IgD-negative memory B cell (primary cell): Measurements from ENCODE around the gene LIN7C. TPM values are rescaled to one million over a fixed set of nuclear protein-coding genes. Genes with fewer than 3 reads are reported as not detected.

Experiments
- H3K27ac Mint-ChIP-seq, 3 donors: one replicate each; pipeline ENCODE4 v1.8.0; 2020 to 2022; ENCODE audit warnings: mild to moderate bottlenecking in 3 of 3, mixed read lengths in 3 of 3, moderate library complexity in 1 of 3
- H3K27me3 Mint-ChIP-seq: one replicate; pipeline ENCODE4 v1.8.0; 2021; ENCODE audit warnings: mixed read lengths
- H3K36me3 Mint-ChIP-seq: one replicate; pipeline ENCODE4 v1.8.0; 2020; ENCODE audit warnings: mild to moderate bottlenecking, mixed read lengths
- H3K4me1 Mint-ChIP-seq, 3 donors: one replicate each; pipeline ENCODE4 v1.8.0; 2020 to 2022; ENCODE audit warnings: mixed read lengths in 3 of 3, mild to moderate bottlenecking in 1 of 3
- H3K4me3 Mint-ChIP-seq, 4 donors: one replicate each; pipeline ENCODE4 v1.8.0; 2020 to 2022; ENCODE audit warnings: mild to moderate bottlenecking in 4 of 4, mixed read lengths in 4 of 4, moderate library complexity in 3 of 4
- H3K9me3 Mint-ChIP-seq, 3 donors: one replicate each; pipeline ENCODE4 v1.8.0; 2020 to 2021; ENCODE audit warnings: mixed read lengths in 3 of 3, mild to moderate bottlenecking in 1 of 3
- polyA plus RNA-seq: library from polyadenylated mRNA; unstranded; fragments of 300-500 nt; fragmentation: Illumina TruSeq; gene quantifications from one replicate; pipeline ENCODE4 v1.2.3, GENCODE V29; 2021

LIN7C gene
- polyA plus RNA-seq, 1 donor from 2014 or later, result 10.7 TPM

DNA sequence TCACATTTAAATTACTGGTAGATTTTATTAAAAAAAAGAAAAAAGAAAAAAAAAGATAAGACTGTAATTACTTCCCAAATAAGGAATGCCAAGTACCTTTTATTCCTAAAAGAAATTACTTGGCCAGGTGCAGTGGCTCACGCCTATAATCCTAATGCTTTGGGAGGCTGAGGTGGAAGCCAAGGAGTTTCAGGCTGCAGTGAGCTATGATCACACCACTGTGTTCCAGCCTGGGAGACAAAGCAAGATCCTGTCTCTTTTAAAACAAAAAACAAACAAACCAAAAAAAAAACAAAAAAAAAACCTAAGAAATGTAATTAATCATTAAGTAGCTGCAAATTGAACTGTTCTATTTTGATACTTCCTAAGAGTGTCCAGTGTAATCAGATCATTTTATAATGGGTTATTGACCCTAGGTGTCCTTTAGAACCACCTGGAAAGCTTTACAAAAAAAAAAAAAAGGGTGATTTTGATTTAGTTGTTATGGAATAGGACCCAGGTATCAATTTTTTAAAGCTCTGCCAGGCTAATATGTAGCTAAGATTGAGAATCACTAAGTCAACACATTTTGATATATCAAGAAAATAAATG, 10.8 kb downstream of the LIN7C start:
- H3K27ac Mint-ChIP-seq, result no peak overlapping the region
- H3K9me3 Mint-ChIP-seq, result no peaks in the 10 kb centered on the region
- H3K4me3 Mint-ChIP-seq, result no peak overlapping the region
- no peaks in the 10 kb centered on the region for H3K36me3 Mint-ChIP-seq
- no peaks in the 10 kb centered on the region for H3K27me3 Mint-ChIP-seq
- H3K4me1 Mint-ChIP-seq, result peaks cover 0 to 13% (median 4%) of the 10 kb centered on the region in 3 donors

- H3K36me3 Mint-ChIP-seq, result peaks cover 4% of the 10 kb centered on the region
These were observed 17.5 kb downstream of the LIN7C start for GRCh38 chr11:27489092-27489491.

DNA sequence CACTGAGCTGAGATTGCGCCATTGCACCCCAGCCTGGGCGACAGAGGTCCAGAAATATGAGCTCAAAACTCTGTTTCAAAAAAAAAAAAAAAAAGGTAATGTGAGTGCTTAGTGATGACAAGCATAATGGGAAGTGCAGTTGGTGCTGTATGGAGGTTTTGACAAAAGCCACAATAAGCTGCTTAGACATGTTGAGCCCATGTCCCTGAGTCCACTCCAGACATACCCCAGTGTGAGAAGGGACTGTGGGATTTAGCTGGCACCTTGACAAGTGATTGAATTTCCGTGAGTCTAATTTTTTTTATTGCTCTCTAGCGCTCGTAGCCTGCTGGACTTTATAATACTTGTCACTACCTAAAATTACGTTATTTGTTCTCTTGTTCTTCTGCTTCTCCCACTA, 18.9 kb downstream of the LIN7C start:
- Mint-ChIP-seq H3K27ac (no peak overlapping the region), H3K27me3 (no peaks in the 10 kb centered on the region), H3K9me3 (no peaks in the 10 kb centered on the region), H3K4me3 (no peak overlapping the region), H3K4me1 (peaks cover 0 to 2% (median 0%) of the 10 kb centered on the region in 3 donors), H3K36me3 (peaks cover 6% of the 10 kb centered on the region)

More at GRCh38 chr11:27489092-27489491, 17.5 kb downstream of the LIN7C start:
- H3K27ac Mint-ChIP-seq, result no peak overlapping the region
- H3K4me1 Mint-ChIP-seq, result peaks cover 0 to 2% (median 0%) of the 10 kb centered on the region in 3 donors
- H3K4me3 Mint-ChIP-seq, result no peak overlapping the region
- no peaks in the 10 kb centered on the region for H3K27me3 Mint-ChIP-seq
- no peaks in the 10 kb centered on the region for H3K9me3 Mint-ChIP-seq

DNA sequence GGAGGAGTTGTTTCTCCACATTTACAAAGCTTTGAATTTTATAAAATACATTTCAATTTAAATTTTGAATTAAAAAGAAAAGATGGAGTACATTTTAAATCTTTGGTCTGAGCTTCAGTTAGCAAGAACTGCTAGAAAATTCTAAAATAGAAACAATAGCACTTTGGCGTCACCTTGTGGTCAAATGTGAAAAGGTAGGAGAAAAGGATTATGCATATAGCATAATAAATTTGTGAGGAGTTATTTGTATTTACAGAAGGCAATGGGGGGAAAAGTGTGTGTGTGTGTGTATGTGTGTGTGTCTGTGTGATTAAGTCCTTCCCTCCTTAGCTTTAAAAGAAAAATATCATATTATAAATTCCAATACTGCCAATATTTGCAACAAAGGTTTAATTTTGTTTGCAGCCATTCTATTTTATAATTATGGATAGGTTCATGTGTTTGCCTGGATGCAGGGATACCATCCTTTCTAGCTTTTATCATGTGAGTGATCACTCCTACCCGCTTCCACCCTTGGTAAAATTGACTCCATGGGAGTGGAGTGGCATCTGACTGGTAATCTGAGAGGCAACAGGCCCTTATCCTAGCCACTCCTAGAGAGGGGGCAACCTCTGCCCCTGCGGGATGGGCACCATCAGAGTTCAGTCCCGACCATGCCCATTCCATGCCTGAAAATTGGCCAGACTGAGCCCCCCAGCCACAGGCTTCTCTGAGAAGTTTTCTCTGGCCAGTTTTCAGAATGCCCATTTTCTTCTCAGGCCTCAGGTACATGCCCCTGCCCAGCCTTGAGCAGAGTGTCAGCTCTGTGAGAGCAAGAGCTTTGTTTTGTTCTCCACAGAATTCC, 20.4 kb downstream of the LIN7C start:
- Mint-ChIP-seq H3K27me3 (no peaks in the 10 kb centered on the region), H3K27ac (peak overlapping the region in 1 of 3 donors; percentile 21), H3K4me1 (peaks cover 0 to 2% (median 0%) of the 10 kb centered on the region in 3 donors), H3K4me3 (no peak overlapping the region), H3K9me3 (no peaks in the 10 kb centered on the region), H3K36me3 (peaks cover 6% of the 10 kb centered on the region)

DNA sequence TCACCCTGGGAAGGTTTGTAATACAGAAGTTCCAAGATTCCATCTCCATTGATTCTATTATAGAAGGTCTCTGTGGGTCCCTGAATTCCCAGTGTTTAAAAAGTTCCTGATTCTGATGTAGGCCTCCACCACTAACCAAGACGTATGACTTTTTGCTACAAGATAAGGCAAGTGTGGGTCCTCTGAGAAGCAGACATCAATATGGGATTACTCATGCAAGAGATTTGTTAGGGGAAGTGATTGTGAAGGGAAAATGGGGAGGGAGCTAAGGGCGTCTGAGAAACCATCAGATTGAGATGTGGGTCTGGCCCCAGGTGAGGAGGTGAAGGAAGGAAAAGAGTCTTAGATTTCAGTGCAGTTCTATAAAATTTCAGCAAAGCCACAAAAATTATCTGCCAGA, 23.8 kb downstream of the LIN7C start:
- Mint-ChIP-seq H3K27ac (no peak overlapping the region), H3K27me3 (no peaks in the 10 kb centered on the region), H3K4me1 (peaks cover 0 to 2% (median 0%) of the 10 kb centered on the region in 3 donors)

DNA sequence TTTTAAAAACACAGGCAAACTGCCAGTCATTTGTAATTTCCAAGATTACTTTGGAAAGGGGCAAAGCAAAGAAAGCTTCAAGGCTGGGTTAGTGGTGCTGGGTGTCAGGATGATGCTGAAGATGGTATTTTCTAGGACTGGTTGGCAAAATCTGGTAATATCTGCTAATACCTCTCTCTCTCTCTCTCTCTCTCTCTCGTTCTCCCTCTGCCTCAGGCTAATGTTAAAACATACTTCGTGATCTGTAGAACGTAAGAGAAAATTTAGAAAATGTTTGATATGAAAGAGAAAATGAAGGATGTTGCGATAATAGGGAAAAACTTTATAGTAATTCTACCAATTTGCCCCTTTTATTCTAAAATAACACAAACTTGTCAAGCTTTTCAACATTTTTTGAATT, 24.6 kb downstream of the LIN7C start:
- H3K27ac Mint-ChIP-seq, result no peak overlapping the region
- H3K4me3 Mint-ChIP-seq, result no peak overlapping the region
- peaks cover 0 to 2% (median 0%) of the 10 kb centered on the region in 3 donors for H3K4me1 Mint-ChIP-seq
- no peaks in the 10 kb centered on the region for H3K27me3 Mint-ChIP-seq
- peaks cover 3% of the 10 kb centered on the region for H3K36me3 Mint-ChIP-seq
- no peaks in the 10 kb centered on the region for H3K9me3 Mint-ChIP-seq

More for the DNA sequence above, 23.8 kb downstream of the LIN7C start:
- Mint-ChIP-seq H3K36me3 (peaks cover 2% of the 10 kb centered on the region), H3K9me3 (no peaks in the 10 kb centered on the region), H3K4me3 (no peak overlapping the region)

DNA sequence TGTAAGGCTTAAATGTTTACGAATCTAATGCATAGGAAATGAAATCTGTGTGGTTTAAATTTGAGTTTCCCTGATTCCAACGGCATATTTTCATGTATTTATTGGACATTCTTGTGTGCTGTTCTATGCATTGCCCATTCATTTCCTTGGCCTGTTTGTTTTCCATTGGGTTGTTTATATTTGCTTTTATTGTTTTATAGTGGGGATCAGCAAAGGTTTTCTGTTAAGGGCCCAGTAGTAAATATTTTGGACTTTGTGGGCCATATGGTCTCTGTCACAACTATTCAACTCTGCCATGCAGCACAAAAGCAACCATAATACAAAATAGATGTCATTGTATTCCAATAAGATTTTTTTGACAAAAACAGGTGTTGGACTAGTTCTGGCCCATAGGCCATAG, 28.7 kb downstream of the LIN7C start:
- H3K4me3 Mint-ChIP-seq, result no peak overlapping the region
- no peaks in the 10 kb centered on the region for H3K9me3 Mint-ChIP-seq
- peaks cover 2% of the 10 kb centered on the region for H3K36me3 Mint-ChIP-seq
- H3K27me3 Mint-ChIP-seq, result no peaks in the 10 kb centered on the region
- no peak overlapping the region for H3K27ac Mint-ChIP-seq
- H3K4me1 Mint-ChIP-seq, result peaks cover 2 to 7% (median 5%) of the 10 kb centered on the region in 3 donors

DNA sequence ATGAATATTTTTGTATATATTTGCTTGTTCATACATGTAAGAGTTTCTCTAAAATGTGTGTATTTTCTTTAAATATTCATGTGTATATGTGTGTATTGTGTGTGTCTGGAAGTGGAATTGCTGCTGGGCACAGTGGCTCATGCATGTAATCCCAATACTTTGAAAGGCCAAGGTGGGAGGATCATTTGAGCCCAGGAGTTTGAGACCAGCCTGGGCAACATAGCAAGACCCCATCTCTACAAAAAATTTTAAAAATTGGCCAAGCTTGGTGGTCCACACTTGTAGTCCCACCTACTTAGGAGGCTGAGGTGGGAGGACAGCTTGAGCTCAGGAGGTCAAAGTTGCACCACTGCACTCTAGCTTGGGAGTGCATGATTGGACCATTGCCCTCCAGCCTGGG, 29.3 kb downstream of the LIN7C start:
- H3K27me3 Mint-ChIP-seq, result no peaks in the 10 kb centered on the region
- peaks cover 4% of the 10 kb centered on the region for H3K36me3 Mint-ChIP-seq
- peaks cover 2 to 11% (median 10%) of the 10 kb centered on the region in 3 donors for H3K4me1 Mint-ChIP-seq
- no peak overlapping the region for H3K4me3 Mint-ChIP-seq
- H3K27ac Mint-ChIP-seq, result no peak overlapping the region
- no peaks in the 10 kb centered on the region for H3K9me3 Mint-ChIP-seq

GRCh38 chr11:27475622-27476021, 30.9 kb downstream of the LIN7C start:
- H3K27me3 Mint-ChIP-seq, result no peaks in the 10 kb centered on the region
- H3K36me3 Mint-ChIP-seq, result peaks cover 4% of the 10 kb centered on the region
- no peaks in the 10 kb centered on the region for H3K9me3 Mint-ChIP-seq
- H3K27ac Mint-ChIP-seq, result peak overlapping the region in 1 of 3 donors; percentile 6
- peaks cover 12 to 16% (median 13%) of the 10 kb centered on the region in 3 donors for H3K4me1 Mint-ChIP-seq
- H3K4me3 Mint-ChIP-seq, result no peak overlapping the region

GRCh38 chr11:27473017-27473406, 33.6 kb downstream of the LIN7C start:
- peak overlapping the region; percentile 92 to 99 (median 96) for H3K4me3 Mint-ChIP-seq
- peaks cover 4% of the 10 kb centered on the region for H3K36me3 Mint-ChIP-seq
- no peaks in the 10 kb centered on the region for H3K9me3 Mint-ChIP-seq
- peaks cover 16 to 27% (median 25%) of the 10 kb centered on the region in 3 donors for H3K4me1 Mint-ChIP-seq
- H3K27me3 Mint-ChIP-seq, result peaks cover 5% of the 10 kb centered on the region
- peak overlapping the region in 1 of 3 donors; percentile 29 for H3K27ac Mint-ChIP-seq

GRCh38 chr11:27472398-27473016, 34.1 kb downstream of the LIN7C start, which contains the start of gene LGR4:
Gene LGR4 (minus strand): TSS chr11:27472790. CDS start chr11:27472302, 488 bp downstream.
- peaks cover 5% of the 10 kb centered on the region for H3K27me3 Mint-ChIP-seq
- peaks cover 16 to 27% (median 25%) of the 10 kb centered on the region in 3 donors for H3K4me1 Mint-ChIP-seq
- H3K9me3 Mint-ChIP-seq, result no peaks in the 10 kb centered on the region
- H3K27ac Mint-ChIP-seq, result peak within 1 kb of the TSS; percentile 29 to 69 (median 55)
- peak within 1 kb of the TSS; percentile 92 to 99 (median 96) for H3K4me3 Mint-ChIP-seq
- peaks cover 4% of the 10 kb centered on the region for H3K36me3 Mint-ChIP-seq

- Mint-ChIP-seq H3K36me3 (peaks cover 1% of the 10 kb centered on the region), H3K27ac (no peak overlapping the region), H3K27me3 (peaks cover 5% of the 10 kb centered on the region), H3K9me3 (no peaks in the 10 kb centered on the region), H3K4me1 (peaks cover 16 to 27% (median 25%) of the 10 kb centered on the region in 3 donors), H3K4me3 (peak overlapping the region; percentile 41 to 94 (median 90))
These were observed 34.8 kb downstream of the LIN7C start for GRCh38 chr11:27471589-27472397.

DNA sequence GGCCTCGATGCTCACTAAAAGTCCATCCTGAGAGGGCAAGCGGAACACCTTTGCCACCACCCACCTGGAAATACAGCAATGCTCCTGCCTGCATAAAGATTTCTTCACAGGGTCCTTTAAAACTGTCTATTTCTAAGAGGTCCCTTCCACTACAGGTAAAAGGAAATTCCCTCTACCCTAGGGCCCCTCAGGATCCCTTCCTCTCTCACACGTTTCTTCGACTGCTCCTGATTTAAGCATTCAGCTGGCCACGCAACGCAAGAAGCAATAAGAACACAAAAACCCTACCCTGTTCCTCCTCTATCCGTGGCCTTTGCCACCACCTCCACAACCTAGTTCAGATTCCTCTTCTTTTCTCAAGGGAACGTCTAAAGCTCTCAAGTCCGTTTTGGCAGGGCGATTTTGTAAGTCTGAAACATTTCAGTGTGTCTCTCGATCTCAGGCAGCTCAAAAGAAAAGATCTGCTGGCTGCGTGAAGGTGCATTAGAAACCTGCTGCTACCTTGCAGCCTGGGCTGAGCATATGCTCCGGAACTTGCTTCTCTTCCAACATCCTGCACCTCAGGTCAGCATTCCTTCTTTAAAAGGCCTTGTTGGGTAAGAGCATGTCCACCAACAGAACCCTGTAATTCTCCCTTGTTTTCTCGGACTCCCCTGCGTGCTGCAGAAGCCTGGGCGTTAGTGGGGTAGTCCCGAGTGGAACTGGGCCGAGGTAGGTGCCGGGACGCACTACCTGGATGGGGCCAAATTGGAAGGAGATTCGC, 35.6 kb downstream of the LIN7C start:
- peaks cover 16 to 32% (median 25%) of the 10 kb centered on the region in 3 donors for H3K4me1 Mint-ChIP-seq
- H3K4me3 Mint-ChIP-seq, result peak overlapping the region; percentile 41 to 94 (median 90)
- H3K36me3 Mint-ChIP-seq, result peaks cover 1% of the 10 kb centered on the region
- H3K9me3 Mint-ChIP-seq, result no peaks in the 10 kb centered on the region
- peaks cover 7% of the 10 kb centered on the region for H3K27me3 Mint-ChIP-seq
- peak overlapping the region in 1 of 3 donors; percentile 0 for H3K27ac Mint-ChIP-seq

- H3K4me3 Mint-ChIP-seq, result peak overlapping the region; percentile 23 to 94 (median 64)
- H3K27ac Mint-ChIP-seq, result no peak overlapping the region
- H3K9me3 Mint-ChIP-seq, result no peaks in the 10 kb centered on the region
- peaks cover 1% of the 10 kb centered on the region for H3K36me3 Mint-ChIP-seq
- H3K27me3 Mint-ChIP-seq, result peaks cover 7% of the 10 kb centered on the region
- peaks cover 16 to 32% (median 25%) of the 10 kb centered on the region in 3 donors for H3K4me1 Mint-ChIP-seq
These were observed 36.4 kb downstream of the LIN7C start for GRCh38 chr11:27470166-27470565.
